Left renal cortex interstitium (tissue), 4 donors: ENCODE measurements around the gene NAGK. TPM values are rescaled to one million over a fixed set of nuclear protein-coding genes. Genes with fewer than 3 reads are reported as not detected.
"Not testable (repeated sequence)": the region's sequence is repeated elsewhere in the genome, so short reads cannot be mapped to it uniquely, and the experiment has no call there.

Experiments
- DNase-seq, 4 donors: peaks; one replicate each; pipeline ENCODE4 v3.0.0-alpha.2; 2013; ENCODE audit warnings: low read depth in 4 of 4, low spot score in 2 of 4, missing footprints in 1 of 4
- polyA plus RNA-seq, 4 donors: library from polyadenylated mRNA; unstranded; fragments of 120-200 nt; gene quantifications; one replicate each; pipeline ENCODE4 v1.2.1, GENCODE V29; 2013; ENCODE audit not compliant: insufficient read length in 4 of 4

NAGK gene
- polyA plus RNA-seq, 4 donors: 74.2 to 108 (median 93.2) TPM

DNA sequence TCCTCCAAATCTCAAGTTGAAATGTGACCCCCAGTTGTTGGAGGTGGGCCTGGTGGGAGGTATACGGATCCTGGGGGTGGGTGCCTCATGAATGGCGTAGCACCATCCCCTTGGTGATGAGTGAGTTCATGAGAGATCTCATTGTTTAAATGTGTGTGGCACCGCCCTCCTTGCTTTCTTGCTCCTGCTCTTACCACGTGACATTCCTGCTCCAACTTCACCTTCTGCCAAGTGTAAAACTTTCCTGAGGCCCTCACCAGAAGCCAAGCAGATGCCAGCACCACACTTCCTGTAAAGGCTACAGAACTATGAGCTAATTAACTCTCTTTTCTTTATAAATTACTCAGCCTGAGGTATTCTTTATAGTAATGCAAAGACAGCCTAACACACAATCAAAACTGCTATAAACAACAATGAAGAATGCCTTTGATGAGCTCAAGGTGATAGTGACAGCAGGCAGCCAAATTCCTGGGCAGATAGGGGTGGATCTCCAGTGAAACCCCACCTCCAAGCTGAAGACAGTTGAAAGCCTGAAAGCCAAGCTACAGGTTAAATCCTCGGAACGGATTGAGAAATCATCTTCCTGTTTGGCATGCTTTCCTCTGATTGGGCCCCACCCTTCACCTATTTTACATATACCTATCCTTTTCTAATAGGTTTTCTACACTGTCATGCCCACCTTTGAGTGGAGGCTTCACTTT is 34.7 kb downstream of the NAGK start:
- DNase-seq: no peak

DNA sequence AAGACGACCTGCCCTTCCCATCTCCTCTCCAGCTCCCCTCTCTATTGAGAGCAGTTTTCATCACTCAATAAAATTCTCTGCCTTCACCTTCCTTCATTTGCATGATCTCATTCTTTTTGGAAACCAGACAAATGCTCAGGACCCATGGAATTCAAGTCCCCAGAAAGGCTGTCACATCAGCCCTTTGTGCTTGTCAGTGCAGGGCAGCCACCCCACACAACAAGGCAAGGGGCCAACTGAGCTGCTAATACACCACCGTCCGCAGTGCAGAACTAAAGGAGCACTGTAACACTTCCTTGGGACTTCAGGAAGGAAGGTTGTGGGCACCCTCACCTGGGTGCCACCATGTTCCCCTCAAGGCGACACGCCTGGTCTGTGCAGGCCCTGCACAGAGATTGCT is 35.4 kb downstream of the NAGK start:
- DNase-seq: no peak

DNA sequence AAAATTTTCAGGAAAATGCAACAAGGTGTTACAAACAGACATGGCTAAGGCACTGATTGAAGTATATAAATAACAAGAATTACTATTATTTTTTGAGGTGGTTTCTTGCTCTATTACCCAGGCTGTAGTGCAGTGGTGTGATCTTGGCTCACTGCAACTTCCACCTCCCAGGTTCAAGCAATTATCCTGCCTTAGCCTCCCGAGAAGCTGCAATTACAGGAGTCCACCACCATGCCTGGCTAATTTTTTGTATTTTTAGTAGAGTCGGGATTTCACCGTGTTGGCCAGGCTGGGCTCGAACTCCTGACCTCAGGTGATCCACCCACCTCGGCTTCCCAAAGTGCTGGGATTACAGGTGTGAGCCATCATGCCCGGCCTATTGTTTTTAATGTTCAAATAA is 38.0 kb downstream of the NAGK start:
- DNase-seq: not testable (repeated sequence)

DNA sequence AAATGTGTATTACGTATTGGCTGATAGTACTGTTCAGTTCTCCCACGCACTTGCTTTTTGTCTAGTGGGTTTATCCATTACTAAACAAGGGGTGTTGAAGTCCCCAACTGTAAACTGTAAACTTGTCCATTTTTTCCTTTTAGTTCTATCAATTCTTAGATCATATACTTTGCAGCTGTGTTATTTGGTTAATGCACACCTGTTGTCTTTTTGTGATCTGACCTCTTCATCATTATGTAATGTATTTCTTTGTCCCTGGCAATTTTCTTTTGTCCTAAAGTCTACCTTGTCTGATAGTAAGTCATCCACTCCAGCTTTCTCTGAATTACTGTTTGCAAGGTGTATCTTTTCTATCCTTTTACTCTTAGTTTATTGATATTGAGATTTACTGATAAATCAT is 39.6 kb downstream of the NAGK start:
- no peak for DNase-seq

DNA sequence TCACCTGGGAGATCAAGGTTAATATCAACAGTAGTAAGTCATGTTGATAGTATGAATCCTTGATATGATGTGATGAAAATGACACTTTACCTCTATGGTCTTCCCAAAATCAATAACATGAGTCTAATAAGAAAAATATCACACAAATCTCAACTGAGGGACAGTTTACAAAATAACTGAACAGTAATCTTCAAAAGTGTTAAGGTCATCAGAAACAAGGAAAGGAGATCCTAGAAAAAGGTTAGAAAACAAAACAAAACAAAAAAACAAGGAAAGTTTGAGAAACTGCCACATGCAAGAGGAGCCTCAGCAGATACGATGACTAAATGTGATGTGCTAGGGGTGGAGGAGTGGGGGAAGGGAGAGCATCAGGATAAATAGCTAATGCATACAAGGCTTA is 45.4 kb downstream of the NAGK start:
- DNase-seq: no peak

DNA sequence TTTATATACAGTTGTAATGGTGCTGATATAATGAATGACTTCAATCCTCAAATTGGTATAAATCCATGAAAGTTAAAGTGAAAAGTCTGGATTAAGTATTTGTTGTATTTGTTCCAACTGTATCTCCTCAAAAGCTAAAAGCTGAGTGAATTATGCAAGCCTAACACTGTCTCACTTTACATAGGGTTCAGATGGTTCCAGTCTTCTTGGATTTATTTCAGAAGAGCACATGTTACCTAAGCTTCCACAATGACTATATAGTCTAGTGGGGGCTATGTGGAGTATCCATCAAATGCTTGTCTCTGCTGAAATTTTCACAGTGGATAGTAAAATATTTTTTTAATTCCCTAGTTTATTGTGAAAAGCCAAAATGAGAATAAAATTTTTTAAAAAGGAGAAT is 48.6 kb downstream of the NAGK start:
- no peak for DNase-seq

DNA sequence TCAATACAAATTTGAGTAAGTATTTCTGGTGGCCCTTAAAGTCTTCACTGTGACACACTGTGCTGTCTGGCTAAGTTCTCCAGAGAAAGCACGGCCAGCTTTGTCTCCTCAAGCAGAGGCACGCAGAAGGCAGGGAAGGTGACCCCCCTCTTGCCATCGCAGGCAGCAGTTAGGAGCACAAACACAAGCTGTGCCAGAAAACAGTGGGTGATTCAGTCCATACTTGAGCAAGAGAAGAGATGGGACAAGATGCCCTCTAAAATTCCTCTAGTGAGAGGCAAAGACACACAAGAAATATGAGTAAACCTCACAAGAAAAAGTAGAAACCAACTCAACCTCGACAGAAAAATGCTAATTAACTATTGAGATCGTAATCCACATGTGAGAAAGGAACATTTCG is 51.7 kb downstream of the NAGK start:
- no peak for DNase-seq

DNA sequence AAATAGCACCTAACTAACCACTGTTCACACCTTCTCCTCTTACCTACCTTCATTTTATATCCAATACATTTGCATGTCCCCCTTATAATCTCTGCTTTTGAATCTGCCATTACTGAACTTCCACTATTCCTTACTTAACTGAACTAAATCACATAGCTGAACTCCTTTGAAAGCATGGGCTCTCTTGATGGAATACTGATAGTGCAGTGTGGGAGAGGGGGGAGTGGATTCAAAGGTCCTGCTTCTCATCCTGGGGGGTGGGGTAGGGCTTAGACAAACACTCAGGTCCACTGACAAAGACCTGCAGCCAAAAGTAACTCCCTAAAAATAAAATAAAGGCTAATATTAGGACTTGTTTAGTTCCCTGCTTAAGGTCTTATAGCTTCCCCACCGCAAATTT is 53.0 kb downstream of the NAGK start:
- DNase-seq: no peak

DNA sequence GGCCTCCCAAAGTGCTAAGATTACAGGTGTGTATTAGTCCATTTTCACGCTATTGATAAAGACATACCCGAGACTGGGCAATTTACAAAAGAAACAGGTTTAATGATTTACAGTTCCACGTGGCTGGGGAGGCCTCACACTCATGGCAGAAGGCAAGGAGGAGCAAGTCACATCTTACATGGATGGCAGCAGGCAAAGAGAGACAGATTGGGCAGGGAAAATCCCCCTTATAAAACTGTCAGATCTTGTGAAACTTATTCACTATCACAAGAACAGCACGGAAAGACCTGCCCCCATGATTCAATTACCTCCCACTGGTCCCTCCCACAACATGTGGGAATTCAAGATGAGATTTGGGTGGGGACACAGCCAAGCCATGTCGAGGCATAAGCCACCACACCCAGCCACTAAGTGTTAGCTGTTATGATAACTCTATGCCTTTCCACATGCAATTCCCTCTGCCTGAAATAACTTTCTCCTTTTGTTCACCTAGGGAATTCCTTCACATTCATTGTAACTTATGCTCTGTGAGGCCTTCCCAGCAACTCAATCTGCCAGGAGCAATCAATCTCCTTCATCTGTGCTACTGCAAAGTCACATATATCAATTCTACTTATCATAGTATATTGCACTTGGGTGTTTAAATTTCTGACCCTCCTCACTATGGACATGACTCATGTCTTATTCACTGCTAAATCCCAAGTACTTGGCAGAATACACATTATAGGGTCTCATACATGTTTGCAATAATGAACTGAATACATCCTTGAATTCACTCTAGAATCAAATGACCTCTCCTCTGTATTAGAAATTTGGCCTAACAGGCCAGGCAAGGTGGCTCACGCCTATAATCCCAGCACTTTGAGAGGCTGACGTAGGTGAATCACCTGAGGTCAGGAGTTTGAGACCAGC is 54.2 kb downstream of the NAGK start:
- DNase-seq: no peak

DNA sequence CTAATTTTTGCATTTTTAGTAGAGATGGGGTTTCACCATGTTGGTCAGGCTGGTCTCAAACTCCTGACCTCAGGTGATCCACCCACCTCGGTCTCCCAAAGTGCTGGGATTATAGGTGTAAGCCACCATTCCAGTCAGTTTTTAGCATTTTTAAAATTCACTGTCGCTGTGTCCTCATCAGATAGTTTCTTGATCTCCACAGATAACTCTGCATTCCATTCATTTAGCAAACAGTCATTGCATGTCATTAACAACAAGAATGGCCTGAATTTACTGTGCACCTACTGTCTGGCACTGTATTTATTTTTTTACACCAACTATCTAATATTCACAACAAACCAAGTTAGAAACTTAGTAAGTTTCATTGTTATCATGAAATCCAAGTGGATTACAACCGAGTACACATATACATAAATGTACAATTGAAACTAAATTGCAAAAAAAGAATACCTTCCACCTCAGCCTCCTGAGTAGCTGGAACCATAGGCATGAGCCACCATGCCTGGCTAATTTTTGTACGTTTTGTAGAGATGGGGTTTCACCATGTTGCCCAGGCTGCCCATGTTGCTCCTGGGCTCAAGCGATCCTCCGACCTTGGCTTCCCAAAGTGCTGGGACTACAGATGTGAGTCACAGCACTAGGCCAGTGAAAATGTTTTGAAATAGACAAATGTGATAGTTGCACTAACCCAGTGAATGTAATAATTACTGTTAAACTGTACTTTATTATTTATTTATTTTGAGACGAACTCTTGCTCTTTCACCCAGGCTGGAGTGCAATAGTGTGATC is 57.3 kb downstream of the NAGK start:
- no peak for DNase-seq

DNA sequence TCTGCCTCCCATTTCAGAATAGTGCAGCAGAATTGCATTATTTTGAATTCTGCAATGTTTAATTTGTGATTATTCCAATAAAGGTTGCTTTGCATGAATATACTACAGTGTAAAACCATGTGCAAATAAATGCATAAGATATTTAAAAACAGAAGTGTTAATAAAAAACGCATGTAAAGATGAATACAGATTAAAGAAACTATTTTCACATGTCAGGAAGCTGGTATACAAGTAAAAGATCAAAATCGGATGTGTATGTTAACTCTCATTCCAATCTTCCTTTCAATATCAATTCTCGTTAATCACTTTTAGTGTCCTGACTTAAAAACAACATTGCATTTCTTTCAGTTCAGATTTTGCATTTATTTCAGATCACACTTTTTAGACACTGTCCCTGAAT is 58.5 kb downstream of the NAGK start:
- DNase-seq: no peak

Other genes starting within 250 kb of the NAGK start
- under 1 TPM in 2 of 4 donors, not detected in 2; 0.06 to 0.08 TPM for gene CLEC4F, start 248.0 kb upstream of the NAGK start, polyA plus RNA-seq
- gene CD207, start 232.8 kb upstream of the NAGK start, polyA plus RNA-seq: under 1 TPM in 2 of 4 donors, not detected in 2; 0.06 to 0.08 TPM
- 1 to 10 TPM in 1 of 4 donors, under 1 TPM in 2, not detected in 1; 0.38 to 1.0 (median 0.96) TPM for gene VAX2, start 168.1 kb upstream of the NAGK start, polyA plus RNA-seq
- 10 to 100 TPM; 67.2 to 92.1 (median 80.4) TPM for gene ATP6V1B1, start 132.7 kb upstream of the NAGK start, polyA plus RNA-seq
- 1 to 10 TPM in 3 of 4 donors, under 1 TPM in 1; 0.68 to 1.8 (median 1.4) TPM for gene ANKRD53, start 90.0 kb upstream of the NAGK start, polyA plus RNA-seq
- gene TEX261, start 73.8 kb upstream of the NAGK start, polyA plus RNA-seq: 10 to 100 TPM; 51.1 to 59.2 (median 52.3) TPM
- gene MCEE, start 61.6 kb downstream of the NAGK start, polyA plus RNA-seq: 10 to 100 TPM; 16.9 to 27.8 (median 23.1) TPM
- gene MPHOSPH10, start 62.0 kb downstream of the NAGK start, polyA plus RNA-seq: 10 to 100 TPM; 42.9 to 51.2 (median 48.0) TPM
- 10 to 100 TPM; 14.9 to 19.8 (median 17.9) TPM for gene PAIP2B, start 158.5 kb downstream of the NAGK start, polyA plus RNA-seq